Thoracic aorta (tissue), 2 donors: ENCODE results near the gene DSCAM. TPM values are rescaled to one million over a fixed set of nuclear protein-coding genes. Genes with fewer than 3 reads are reported as not detected.

Source experiments
- ATAC-seq: fragments of 150-250 bp; one replicate; pipeline ENCODE4 v1.8.0; 2017; ENCODE audit warnings: low read depth; ENCODE audit not compliant: insufficient number of reproducible peaks, low FRiP score
- DNase-seq: peaks from one replicate; pipeline ENCODE4 v3.0.0-alpha.2; 2020; ENCODE audit warnings: low spot score
- H3K27ac ChIP-seq, 2 donors: fragments of 200-600 bp; sonication (generic); 1 replicate in 1 of 2; 2 replicates in 1 of 2; pipeline ENCODE4 v1.5.1; 2016; ENCODE audit warnings: mild to moderate bottlenecking in 2 of 2, moderate library complexity in 2 of 2
- H3K27me3 ChIP-seq: fragments of 200-600 bp; sonication (generic); replicated peaks from 2 replicates; pipeline ENCODE4 v1.6.0; 2016; ENCODE audit warnings: mild to moderate bottlenecking; ENCODE audit not compliant: insufficient read depth
- H3K36me3 ChIP-seq: fragments of 200-600 bp; sonication (generic); one replicate; pipeline ENCODE4 v1.5.1; 2016
- H3K4me1 ChIP-seq, 2 donors: fragments of 200-600 bp; sonication (generic); 1 replicate in 1 of 2; 2 replicates in 1 of 2; pipeline versions ENCODE4 v1.5.1 to v1.6.0; 2016; ENCODE audit warnings: low read depth in 2 of 2, mild to moderate bottlenecking in 1 of 2; ENCODE audit not compliant: control insufficient read depth in 1 of 2
- H3K4me3 ChIP-seq: fragments of 200-600 bp; sonication (generic); 2 replicates; pipeline ENCODE4 v1.5.1; 2016; ENCODE audit warnings: mild to moderate bottlenecking
- H3K9me3 ChIP-seq: fragments of 200-600 bp; sonication (generic); 2 replicates; pipeline ENCODE4 v1.5.1; 2016
- CTCF ChIP-seq: fragments of 200-600 bp; sonication (generic); IDR thresholded peaks from one replicate; pipeline ENCODE4 v1.5.1; 2019; ENCODE audit warnings: antibody characterized with exemption
- total RNA-seq, 2 donors: library from RNA; depleted of rRNA; stranded (reverse); fragments of >200 nt; gene quantifications; one replicate each; pipeline versions ENCODE4 v1.1.0 to v1.2.3, GENCODE V29; 2016

Gene DSCAM
- total RNA-seq, 2 donors from 2014 or later = not detected

GRCh38 chr21:40667967-40668366 is 179.0 kb downstream of the DSCAM start:
- TF ChIP-seq CTCF = no peak
- no peak overlapping the region for H3K4me3 ChIP-seq
- no peaks in the 10 kb centered on the region for H3K9me3 ChIP-seq
- no peaks in the 10 kb centered on the region for H3K4me1 ChIP-seq
- no peak overlapping the region for H3K27ac ChIP-seq
- ATAC-seq = no peak
- H3K27me3 ChIP-seq = no peaks in the 10 kb centered on the region
- DNase-seq = no peak
- H3K36me3 ChIP-seq = no peaks in the 10 kb centered on the region

- DNase-seq (no peak), ATAC-seq (no peak)
- Histone ChIP-seq H3K27me3 (no peaks in the 10 kb centered on the region), H3K27ac (no peak overlapping the region), H3K9me3 (no peaks in the 10 kb centered on the region), H3K4me1 (no peaks in the 10 kb centered on the region), H3K4me3 (no peak overlapping the region), H3K36me3 (no peaks in the 10 kb centered on the region)
- TF ChIP-seq CTCF = no peak
Observed at GRCh38 chr21:40662889-40663288, 184.1 kb downstream of the DSCAM start.

GRCh38 chr21:40660461-40660860 is 186.5 kb downstream of the DSCAM start:
- Histone ChIP-seq H3K27me3 (no peaks in the 10 kb centered on the region), H3K4me1 (no peaks in the 10 kb centered on the region), H3K36me3 (no peaks in the 10 kb centered on the region), H3K4me3 (no peak overlapping the region), H3K27ac (no peak overlapping the region), H3K9me3 (no peaks in the 10 kb centered on the region)
- TF ChIP-seq CTCF = no peak
- no peak for ATAC-seq
- DNase-seq = no peak

- Histone ChIP-seq H3K27ac (no peak overlapping the region), H3K36me3 (no peaks in the 10 kb centered on the region), H3K9me3 (no peaks in the 10 kb centered on the region), H3K27me3 (no peaks in the 10 kb centered on the region), H3K4me3 (no peak overlapping the region), H3K4me1 (no peaks in the 10 kb centered on the region)
- ATAC-seq = no peak
- DNase-seq = no peak
- no peak for TF ChIP-seq CTCF
Observed at GRCh38 chr21:40658311-40658710, 188.6 kb downstream of the DSCAM start.

GRCh38 chr21:40652436-40652835 is 194.5 kb downstream of the DSCAM start:
- DNase-seq = no peak
- Histone ChIP-seq H3K27ac (no peak overlapping the region), H3K27me3 (no peaks in the 10 kb centered on the region), H3K4me1 (no peaks in the 10 kb centered on the region), H3K36me3 (no peaks in the 10 kb centered on the region), H3K9me3 (no peaks in the 10 kb centered on the region), H3K4me3 (no peak overlapping the region)
- ATAC-seq = no peak
- no peak for TF ChIP-seq CTCF
